Loucy (cell line): ENCODE measurements around the gene TRIM21.

Source experiments
- H2AFZ ChIP-seq: fragments of 200-600 bp; sonication (generic); 2 replicates; pipeline ENCODE4 v1.6.0; 2016; ENCODE audit warnings: antibody characterized with exemption, mild to moderate bottlenecking, low read length, moderate library complexity
- H3F3A ChIP-seq: fragments of 200-600 bp; 2 replicates; pipeline ENCODE4 v1.6.0; 2016; ENCODE audit warnings: antibody characterized with exemption, low read depth, mild to moderate bottlenecking
- H3K27me3 ChIP-seq: fragments of 200-600 bp; sonication (generic); 2 replicates; pipeline ENCODE4 v1.6.1; 2014; ENCODE audit warnings: low read length, mild to moderate bottlenecking; ENCODE audit not compliant: insufficient read depth, poor library complexity, severe bottlenecking
- H3K36me3 ChIP-seq: fragments of 200-600 bp; sonication (generic); 2 replicates; pipeline ENCODE4 v1.6.1; 2016; ENCODE audit warnings: low read length; ENCODE audit not compliant: insufficient read depth
- H3K4me1 ChIP-seq: fragments of 200-600 bp; sonication (generic); 2 replicates; pipeline ENCODE4 v1.5.1; 2014; ENCODE audit warnings: low read length, mild to moderate bottlenecking; ENCODE audit not compliant: insufficient read depth, poor library complexity, severe bottlenecking
- H3K4me2 ChIP-seq: fragments of 200-600 bp; sonication (generic); 2 replicates; pipeline ENCODE4 v1.6.0; 2014; ENCODE audit warnings: antibody characterized with exemption, low read length, low read depth, mild to moderate bottlenecking; ENCODE audit not compliant: poor library complexity, severe bottlenecking
- H3K4me3 ChIP-seq: fragments of 200-600 bp; sonication (generic); 2 replicates; pipeline ENCODE4 v1.5.1; 2014; ENCODE audit warnings: low read length, mild to moderate bottlenecking, mixed read lengths; ENCODE audit not compliant: poor library complexity, severe bottlenecking
- H3K79me2 ChIP-seq: fragments of 200-600 bp; sonication (generic); 2 replicates; pipeline ENCODE4 v1.6.1; 2014; ENCODE audit warnings: low read length; ENCODE audit not compliant: insufficient read depth
- H3K9ac ChIP-seq: fragments of 200-600 bp; sonication (generic); 2 replicates; pipeline ENCODE4 v1.6.0; 2014; ENCODE audit warnings: mild to moderate bottlenecking, low read depth, low read length, moderate library complexity; ENCODE audit not compliant: poor library complexity, severe bottlenecking
- H3K9me2 ChIP-seq: fragments of 200-600 bp; sonication (generic); replicated peaks from 2 replicates; pipeline ENCODE4 v1.6.1; 2016; ENCODE audit warnings: low read depth, low read length, mixed read lengths
- H3K9me3 ChIP-seq: fragments of 200-600 bp; sonication (generic); 2 replicates; pipeline ENCODE4 v1.6.1; 2014; ENCODE audit warnings: mild to moderate bottlenecking, antibody characterized with exemption, low read length, low read depth; ENCODE audit not compliant: insufficient read depth
- H4K20me1 ChIP-seq: fragments of 200-600 bp; sonication (generic); 2 replicates; pipeline ENCODE4 v1.6.0; 2014; ENCODE audit warnings: antibody characterized with exemption, low read length, mild to moderate bottlenecking; ENCODE audit not compliant: insufficient read depth, poor library complexity, severe bottlenecking
- CTCF ChIP-seq: fragments of 200-600 bp; sonication (generic); conservative IDR thresholded peaks from 2 replicates; pipeline ENCODE4 v1.5.1; 2014; ENCODE audit warnings: mild to moderate bottlenecking, antibody characterized with exemption, low read length
- EZH2phosphoT487 ChIP-seq: fragments of 200-600 bp; IDR thresholded peaks from 2 replicates; pipeline ENCODE4 v1.6.1; 2018; ENCODE audit warnings: antibody characterized with exemption, mild to moderate bottlenecking, moderate library complexity, borderline replicate concordance

TRIM21 gene

GRCh38 chr11:4388221-4388620 lies 5.3 kb downstream of the TRIM21 start:
- Histone ChIP-seq H3K36me3 (peaks cover 19% of the 10 kb centered on the region; the same call in 1 of the 2 replicates), H2AFZ (no peak overlapping the region), H3K9me2 (no peaks in the 10 kb centered on the region), H3K9me3 (no peaks in the 10 kb centered on the region), H3K9ac (no peak overlapping the region), H4K20me1 (peaks cover 2% of the 10 kb centered on the region), H3K4me2 (no peak overlapping the region), H3F3A (no peaks in the 10 kb centered on the region), H3K27me3 (no peaks in the 10 kb centered on the region), H3K4me1 (peaks cover 8% of the 10 kb centered on the region), H3K4me3 (no peak overlapping the region), H3K79me2 (peaks cover 9% of the 10 kb centered on the region)
- TF ChIP-seq CTCF = no peak
- no peak for TF ChIP-seq EZH2phosphoT487

GRCh38 chr11:4385978-4386740 lies 7.3 kb downstream of the TRIM21 start:
- Histone ChIP-seq H2AFZ (no peak overlapping the region), H3K79me2 (no peaks in the 10 kb centered on the region), H3K27me3 (no peaks in the 10 kb centered on the region), H3K4me2 (no peak overlapping the region), H3F3A (no peaks in the 10 kb centered on the region), H3K9me2 (no peaks in the 10 kb centered on the region), H3K36me3 (peaks cover 19% of the 10 kb centered on the region; the same call in 1 of the 2 replicates), H4K20me1 (no peaks in the 10 kb centered on the region), H3K9ac (no peak overlapping the region), H3K4me3 (no peak overlapping the region), H3K9me3 (no peaks in the 10 kb centered on the region), H3K4me1 (no peaks in the 10 kb centered on the region)
- TF ChIP-seq EZH2phosphoT487 (no peak), CTCF (no peak)

GRCh38 chr11:4381901-4382300 lies 11.6 kb downstream of the TRIM21 start:
- Histone ChIP-seq H3K27me3 (no peaks in the 10 kb centered on the region), H3K4me1 (no peaks in the 10 kb centered on the region), H3K9me3 (no peaks in the 10 kb centered on the region), H3F3A (no peaks in the 10 kb centered on the region), H3K9ac (no peak overlapping the region), H3K36me3 (peaks cover 14% of the 10 kb centered on the region; the same call in 1 of the 2 replicates), H4K20me1 (no peaks in the 10 kb centered on the region), H3K4me2 (no peak overlapping the region), H2AFZ (no peak overlapping the region), H3K9me2 (no peaks in the 10 kb centered on the region), H3K79me2 (no peaks in the 10 kb centered on the region), H3K4me3 (no peak overlapping the region)
- TF ChIP-seq EZH2phosphoT487 = no peak
- no peak for TF ChIP-seq CTCF
